AG09309 (cell line): ENCODE data around the gene TRIM46.
"Not testable (repeated sequence)": the region's sequence is repeated elsewhere in the genome, so short reads cannot be mapped to it uniquely, and the experiment has no call there.

Source experiments
- DNase-seq: peaks from one replicate; pipeline ENCODE4 v3.0.0-alpha.2; 2010; ENCODE audit warnings: low read depth
- H3K4me3 ChIP-seq: 2 replicates; pipeline ENCODE4 v1.5.1; 2011; ENCODE audit warnings: mild to moderate bottlenecking, low read depth, low read length, moderate library complexity; ENCODE audit not compliant: control insufficient read depth
- TF ChIP-seq, protein P1 (sequence below): IDR thresholded peaks from 2 replicates; pipeline ENCODE4 v1.5.1; 2011; ENCODE audit warnings: mild to moderate bottlenecking, low read depth, low read length, inconsistent platforms; ENCODE audit not compliant: insufficient read depth, control insufficient read depth; ENCODE audit errors: missing control alignments

Gene TRIM46

DNA sequence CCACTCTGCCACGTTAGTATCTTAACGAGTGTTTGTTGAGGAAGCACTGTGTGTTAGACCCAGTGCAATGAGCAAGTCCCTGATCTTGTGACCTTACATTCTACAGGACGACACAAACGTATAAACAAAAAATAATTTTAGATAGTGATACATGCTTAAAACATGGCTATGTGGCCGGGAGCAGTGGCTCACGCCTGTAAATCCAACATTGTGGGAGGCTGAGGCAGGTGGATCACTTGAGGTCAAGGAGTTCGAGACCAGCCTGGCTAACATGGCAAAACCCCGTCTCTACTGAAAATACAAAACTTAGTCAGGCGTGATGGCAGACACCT is 54.4 kb downstream of the TRIM46 start:
- TF ChIP-seq, protein P1, sequence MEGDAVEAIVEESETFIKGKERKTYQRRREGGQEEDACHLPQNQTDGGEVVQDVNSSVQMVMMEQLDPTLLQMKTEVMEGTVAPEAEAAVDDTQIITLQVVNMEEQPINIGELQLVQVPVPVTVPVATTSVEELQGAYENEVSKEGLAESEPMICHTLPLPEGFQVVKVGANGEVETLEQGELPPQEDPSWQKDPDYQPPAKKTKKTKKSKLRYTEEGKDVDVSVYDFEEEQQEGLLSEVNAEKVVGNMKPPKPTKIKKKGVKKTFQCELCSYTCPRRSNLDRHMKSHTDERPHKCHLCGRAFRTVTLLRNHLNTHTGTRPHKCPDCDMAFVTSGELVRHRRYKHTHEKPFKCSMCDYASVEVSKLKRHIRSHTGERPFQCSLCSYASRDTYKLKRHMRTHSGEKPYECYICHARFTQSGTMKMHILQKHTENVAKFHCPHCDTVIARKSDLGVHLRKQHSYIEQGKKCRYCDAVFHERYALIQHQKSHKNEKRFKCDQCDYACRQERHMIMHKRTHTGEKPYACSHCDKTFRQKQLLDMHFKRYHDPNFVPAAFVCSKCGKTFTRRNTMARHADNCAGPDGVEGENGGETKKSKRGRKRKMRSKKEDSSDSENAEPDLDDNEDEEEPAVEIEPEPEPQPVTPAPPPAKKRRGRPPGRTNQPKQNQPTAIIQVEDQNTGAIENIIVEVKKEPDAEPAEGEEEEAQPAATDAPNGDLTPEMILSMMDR: no peak
- no peak for DNase-seq
- H3K4me3 ChIP-seq: peak overlapping the region; percentile 26; the same call in 1 of the 2 replicates

DNA sequence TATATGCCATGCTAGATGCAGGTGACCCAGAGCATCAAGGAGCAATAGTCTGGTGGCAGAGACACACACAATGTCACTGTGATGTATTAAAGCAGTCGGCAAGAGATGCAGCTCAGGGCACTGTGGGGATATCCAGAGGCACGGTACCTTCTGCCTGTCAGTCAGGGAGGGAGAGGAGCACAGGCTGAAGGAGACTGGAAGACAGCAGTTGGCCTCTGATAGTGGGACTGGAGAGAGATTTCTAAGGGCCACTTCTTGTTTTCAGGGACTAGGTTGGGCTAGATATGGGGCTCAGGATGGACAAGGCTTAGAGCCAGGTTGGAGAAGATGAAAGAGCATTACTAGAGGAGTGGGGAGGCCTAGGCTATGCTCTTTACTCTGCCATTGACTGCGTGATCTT is 57.7 kb downstream of the TRIM46 start:
- DNase-seq, H3K4me3 ChIP-seq: not testable (repeated sequence)

DNA sequence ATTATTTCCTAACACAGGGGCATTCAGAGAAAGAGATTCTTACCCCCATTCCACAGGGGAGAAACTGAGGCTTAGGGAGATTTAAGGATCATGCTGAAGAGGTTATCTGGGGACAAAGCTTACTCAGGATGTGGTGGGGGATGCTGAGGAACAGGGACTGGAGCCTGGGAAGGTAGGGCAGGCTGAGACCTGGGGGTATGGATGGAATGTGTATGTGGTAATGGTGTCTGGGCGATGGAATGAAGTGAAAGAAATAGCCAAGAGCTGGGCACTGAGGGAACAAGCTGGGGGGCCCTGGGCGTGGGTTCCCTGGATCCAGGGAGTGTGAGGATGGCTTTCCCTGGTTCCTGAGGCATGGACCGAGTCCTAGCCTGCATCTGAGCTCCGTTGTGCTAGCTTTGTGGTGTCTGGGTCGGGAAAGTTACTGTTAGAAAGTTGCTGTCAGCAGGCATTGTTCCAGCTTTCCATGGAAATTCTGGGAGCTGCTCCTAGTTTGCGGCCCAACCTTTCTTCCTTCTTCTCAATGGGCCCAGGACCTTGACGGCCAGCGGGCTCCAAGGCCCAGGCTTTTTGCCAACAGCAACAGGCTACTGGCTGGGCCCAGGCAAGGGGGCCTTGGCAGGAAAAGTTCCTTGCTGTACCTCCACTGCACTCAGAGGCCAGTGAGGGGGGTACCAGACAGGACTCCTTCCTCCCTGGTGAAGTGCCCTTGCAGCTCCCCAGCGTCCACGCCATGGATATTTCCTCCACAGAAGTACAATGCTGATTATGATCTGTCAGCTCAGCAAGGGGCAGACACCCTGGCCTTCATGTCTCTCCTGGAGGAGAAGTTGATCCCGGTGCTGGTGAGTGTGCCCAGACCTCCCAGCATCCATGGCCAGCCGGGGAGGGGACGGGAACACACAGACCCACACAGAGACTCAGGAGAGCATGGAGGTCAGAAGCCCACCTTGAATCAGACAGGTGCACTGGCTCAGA is 58.6 kb downstream of the TRIM46 start:
- H3K4me3 ChIP-seq: not testable (repeated sequence)

GRCh38 chr1:155233502-155233901 is 59.9 kb downstream of the TRIM46 start:
- not testable (repeated sequence) for DNase-seq, H3K4me3 ChIP-seq

More for the DNA sequence above, 58.6 kb downstream of the TRIM46 start:
- DNase-seq: not testable (repeated sequence)
